Upper lobe of left lung (tissue), 6 donors: ENCODE data around the gene ZYG11B. TPM values are rescaled to one million over a fixed set of nuclear protein-coding genes. Genes with fewer than 3 reads are reported as not detected.

Experiments used
- ATAC-seq, 2 donors: fragments of 200-7000 bp; cut with Tn5 transposase; one replicate each; pipeline ENCODE4 v1.9.1; 2022; ENCODE audit warnings: mild to moderate bottlenecking in 2 of 2, moderate library complexity in 2 of 2; ENCODE audit not compliant: low FRiP score in 2 of 2
- DNase-seq, 2 donors: peaks; one replicate each; pipeline ENCODE4 v3.0.0-alpha.2; 2019 to 2020
- H3K27ac ChIP-seq, 4 donors: fragments of 200-600 bp; sonication (generic); one replicate each; pipeline ENCODE4 v1.5.1; 2016 to 2019
- H3K27me3 ChIP-seq, 4 donors: fragments of 200-600 bp; sonication (generic); one replicate each; pipeline ENCODE4 v1.5.1; 2017 to 2019
- H3K36me3 ChIP-seq, 4 donors: fragments of 200-600 bp; sonication (generic); one replicate each; pipeline ENCODE4 v1.5.1; 2016 to 2019
- H3K4me1 ChIP-seq, 4 donors: fragments of 200-600 bp; sonication (generic); one replicate each; pipeline ENCODE4 v1.5.1; 2018 to 2019
- H3K4me3 ChIP-seq, 4 donors: fragments of 200-600 bp; sonication (generic); one replicate each; pipeline ENCODE4 v1.5.1; 2017 to 2019; ENCODE audit warnings: mild to moderate bottlenecking in 2 of 4, moderate library complexity in 1 of 4
- H3K9me3 ChIP-seq, 4 donors: fragments of 200-600 bp; sonication (generic); one replicate each; pipeline ENCODE4 v1.5.1; 2018 to 2019
- EP300 ChIP-seq, 4 donors: sonication (generic); formaldehyde crosslinking; IDR thresholded peaks; one replicate each; pipeline ENCODE4 v1.5.1; 2017; ENCODE audit warnings: antibody characterized with exemption in 4 of 4, control low read depth in 2 of 4
- POLR2A ChIP-seq, 4 donors: fragments of 450-650 bp; IDR thresholded peaks; one replicate each; pipeline ENCODE4 v1.5.1; 2016 to 2017; ENCODE audit warnings: antibody characterized with exemption in 4 of 4, mild to moderate bottlenecking in 2 of 4
- POLR2AphosphoS5 ChIP-seq, 2 donors: sonication (generic); formaldehyde crosslinking; IDR thresholded peaks; one replicate each; pipeline ENCODE4 v1.5.1; 2017; ENCODE audit warnings: antibody characterized with exemption in 2 of 2
- WGBS, 2 donors: methylation state at CpG; one replicate each; pipeline ENCODE4 v1.1.5; 2017 to 2018; 5-methylcytosine and 5-hydroxymethylcytosine counted together
- total RNA-seq, 6 donors: library from RNA; depleted of rRNA in 4 of 6; stranded (reverse); fragments of >200 nt in 4 of 6; gene quantifications; one replicate each; pipeline versions ENCODE4 v1.1.0 to v1.2.1, GENCODE V29; 2016 to 2021
- TF ChIP-seq, protein P1 (sequence below), 6 experiments: fragments of 450-650 bp in 4 of 6; fragments of 200-600 bp in 2 of 6; sonication (generic) in 2 of 6; IDR thresholded peaks; one replicate each; pipeline ENCODE4 v1.5.1; 2016 to 2019; ENCODE audit warnings: antibody characterized with exemption in 6 of 6
- donor health status: DM: no; HTN: no; CAD: no; lungs with moderate emphysema.
- donor health status: DM: no; HTN: yes; CAD: no; lungs with severe emphysema.

Gene ZYG11B
- total RNA-seq, 6 donors from 2014 or later: 23.0 to 37.2 (median 25.7) TPM

DNA sequence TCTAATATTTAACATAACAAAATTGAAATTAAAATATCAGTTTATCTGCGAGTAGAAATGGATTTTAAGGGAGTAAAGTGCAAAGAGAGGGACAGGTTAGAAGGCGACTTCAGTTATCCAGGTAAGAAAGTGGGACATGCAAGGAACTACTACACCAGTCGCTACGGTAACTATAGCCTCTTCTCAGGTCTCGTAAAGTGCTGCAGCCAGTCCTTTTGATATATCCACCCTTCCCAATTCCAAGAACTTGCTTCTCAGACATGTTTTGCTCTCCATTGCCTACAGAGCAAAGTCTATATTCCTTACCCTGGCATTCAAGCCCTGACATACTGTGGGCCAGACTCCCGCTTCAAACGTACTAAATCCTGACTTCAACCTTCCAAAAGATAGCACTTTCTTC lies 30.6 kb upstream of the ZYG11B start:
- Histone ChIP-seq H3K4me3 (no peak overlapping the region), H3K36me3 (peaks cover 0 to 21% (median 12%) of the 10 kb centered on the region in 4 donors), H3K9me3 (no peaks in the 10 kb centered on the region), H3K4me1 (peaks cover 3 to 19% (median 6%) of the 10 kb centered on the region in 4 donors), H3K27me3 (no peaks in the 10 kb centered on the region), H3K27ac (no peak overlapping the region)
- TF ChIP-seq EP300 (IDR thresholded peaks at IDR 0.05) (no peak), POLR2AphosphoS5 (IDR thresholded peaks at IDR 0.05) (no peak), POLR2A (IDR thresholded peaks at IDR 0.05) (no peak)
- TF ChIP-seq, protein P1, sequence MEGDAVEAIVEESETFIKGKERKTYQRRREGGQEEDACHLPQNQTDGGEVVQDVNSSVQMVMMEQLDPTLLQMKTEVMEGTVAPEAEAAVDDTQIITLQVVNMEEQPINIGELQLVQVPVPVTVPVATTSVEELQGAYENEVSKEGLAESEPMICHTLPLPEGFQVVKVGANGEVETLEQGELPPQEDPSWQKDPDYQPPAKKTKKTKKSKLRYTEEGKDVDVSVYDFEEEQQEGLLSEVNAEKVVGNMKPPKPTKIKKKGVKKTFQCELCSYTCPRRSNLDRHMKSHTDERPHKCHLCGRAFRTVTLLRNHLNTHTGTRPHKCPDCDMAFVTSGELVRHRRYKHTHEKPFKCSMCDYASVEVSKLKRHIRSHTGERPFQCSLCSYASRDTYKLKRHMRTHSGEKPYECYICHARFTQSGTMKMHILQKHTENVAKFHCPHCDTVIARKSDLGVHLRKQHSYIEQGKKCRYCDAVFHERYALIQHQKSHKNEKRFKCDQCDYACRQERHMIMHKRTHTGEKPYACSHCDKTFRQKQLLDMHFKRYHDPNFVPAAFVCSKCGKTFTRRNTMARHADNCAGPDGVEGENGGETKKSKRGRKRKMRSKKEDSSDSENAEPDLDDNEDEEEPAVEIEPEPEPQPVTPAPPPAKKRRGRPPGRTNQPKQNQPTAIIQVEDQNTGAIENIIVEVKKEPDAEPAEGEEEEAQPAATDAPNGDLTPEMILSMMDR (IDR thresholded peaks at IDR 0.05): no peak
- ATAC-seq (no peak), DNase-seq (no peak)
- 94 to 95% methylated on average over 7 of the region's 7 CpGs for WGBS, 2 donors

DNA sequence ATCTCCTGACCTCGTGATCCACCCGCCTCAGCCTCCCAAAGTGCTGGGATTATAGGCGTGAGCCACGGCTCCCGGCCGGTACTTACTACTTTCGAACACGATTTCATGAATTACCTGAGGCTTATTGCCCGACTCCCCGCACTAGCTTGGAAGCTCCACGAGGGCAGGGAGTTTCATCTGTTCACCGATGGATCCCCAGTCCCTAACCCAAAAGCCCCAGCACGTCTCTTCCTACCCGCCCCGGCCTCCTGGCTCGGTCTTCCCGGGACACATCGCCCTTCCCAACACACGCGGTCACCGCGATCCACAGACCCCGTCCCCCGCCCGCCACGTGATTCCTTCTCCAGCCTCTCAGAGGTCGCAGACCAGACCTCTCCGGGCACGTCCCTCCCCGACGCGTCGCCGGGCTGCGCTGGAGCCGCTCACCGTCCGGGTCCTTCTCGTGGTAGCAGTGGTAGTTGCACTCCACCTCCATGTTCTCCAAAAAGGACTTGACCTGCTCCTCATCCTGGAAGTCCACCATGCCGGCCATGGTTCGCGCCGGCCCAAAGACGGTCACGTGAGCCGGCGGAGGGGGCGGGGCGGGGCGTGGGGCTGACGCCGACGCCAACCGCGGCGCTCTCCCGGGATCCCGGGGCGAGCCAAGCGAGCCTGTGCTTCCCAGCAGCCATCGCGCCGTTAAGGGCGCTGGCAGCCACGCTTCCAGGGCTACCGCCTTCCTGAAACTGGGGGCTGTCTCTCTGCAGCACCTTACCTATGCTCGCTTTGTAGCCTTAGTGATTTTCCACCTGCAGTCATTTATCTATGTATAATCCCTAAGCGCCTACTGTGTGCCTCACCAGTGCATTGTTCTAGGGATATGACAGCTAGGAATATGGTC lies 28.2 kb upstream of the ZYG11B start, which contains the start of gene COA7:
TSS of gene COA7 (minus strand) at position 553 of the 880 bp plus-strand sequence. CDS start at position 532, 21 bp downstream.
- ATAC-seq: peak; percentile 92 to 95
- peak; percentile 89 to 98 for DNase-seq
- 5 to 8% methylated on average over 35 to 58 of the region's 68 CpGs for WGBS, 2 donors
- H3K4me3 ChIP-seq: peak within 1 kb of the TSS; percentile 68 to 92 (median 84)
- H3K9me3 ChIP-seq: no peaks in the 10 kb centered on the region
- H3K27me3 ChIP-seq: no peaks in the 10 kb centered on the region
- no peaks in the 10 kb centered on the region for H3K36me3 ChIP-seq
- H3K27ac ChIP-seq: peak within 1 kb of the TSS; percentile 71 to 90 (median 83)
- peak in 2 of 4 donors; percentile 34 to 61 for TF ChIP-seq POLR2A (IDR thresholded peaks at IDR 0.05)
- TF ChIP-seq, protein P1 (IDR thresholded peaks at IDR 0.05): peak in 2 of 6 experiments; percentile 16 to 22
- peak in 1 of 4 donors; percentile 23 for TF ChIP-seq EP300 (IDR thresholded peaks at IDR 0.05)
- TF ChIP-seq POLR2AphosphoS5 (IDR thresholded peaks at IDR 0.05): peak; percentile 12 to 72
- peaks cover 4 to 23% (median 9%) of the 10 kb centered on the region in 4 donors for H3K4me1 ChIP-seq

DNA sequence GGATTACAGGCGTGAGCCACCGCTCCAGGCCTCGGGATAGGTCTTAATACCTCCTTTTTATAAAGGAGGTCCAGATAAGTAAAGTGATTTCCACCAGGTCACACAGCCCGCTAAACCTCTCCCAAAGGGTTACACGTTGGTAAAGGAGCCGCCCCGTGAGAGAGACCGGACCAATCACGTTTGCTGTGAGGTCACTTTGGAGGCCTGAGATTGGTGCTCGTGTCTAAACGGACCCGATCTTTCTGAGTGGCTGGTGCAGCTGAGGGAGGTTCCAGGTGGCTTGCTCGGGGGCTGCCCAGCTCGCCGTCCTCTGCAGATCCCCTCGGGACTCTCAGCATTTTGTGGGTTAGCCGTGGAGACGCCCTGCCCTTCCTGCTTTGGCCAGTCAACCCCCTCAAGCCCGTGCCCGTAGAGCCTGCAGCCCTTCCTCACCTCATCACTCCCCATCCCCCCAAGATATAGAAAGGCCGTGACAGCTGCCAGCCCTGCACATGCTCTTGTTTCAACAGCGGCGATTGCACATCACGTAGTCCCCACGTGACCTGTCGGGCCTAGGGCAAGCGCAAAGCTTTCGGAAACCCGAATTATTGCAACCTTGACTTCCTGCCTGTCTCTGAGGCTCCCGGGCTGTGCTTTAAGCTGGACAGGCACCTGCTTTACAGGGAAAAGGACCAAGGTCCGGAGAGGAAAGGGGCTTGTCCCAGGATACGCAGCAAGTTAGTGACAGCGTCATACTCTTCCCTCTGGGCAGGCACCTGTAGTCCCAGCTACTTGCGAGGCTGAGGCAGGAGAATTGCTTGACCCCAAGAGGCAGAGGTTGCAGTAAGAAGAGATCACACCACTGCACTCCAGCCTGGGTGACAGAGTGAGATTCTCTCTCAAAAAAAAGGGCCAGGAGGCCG lies 23.1 kb upstream of the ZYG11B start:
- H3K36me3 ChIP-seq: no peaks in the 10 kb centered on the region
- H3K4me3 ChIP-seq: peak overlapping the region; percentile 30 to 66 (median 59)
- ATAC-seq (peak; percentile 93 to 96), DNase-seq (peak; percentile 89 to 95)
- H3K27ac ChIP-seq: peak overlapping the region; percentile 85 to 92 (median 86)
- WGBS, 2 donors: 6 to 16% methylated on average over 16 to 33 of the region's 35 CpGs
- TF ChIP-seq POLR2AphosphoS5 (IDR thresholded peaks at IDR 0.05): peak; percentile 80 to 82
- TF ChIP-seq EP300 (IDR thresholded peaks at IDR 0.05): peak in 1 of 4 donors; percentile 26
- TF ChIP-seq, protein P1 (IDR thresholded peaks at IDR 0.05): peak in 1 of 6 experiments; percentile 19
- TF ChIP-seq POLR2A (IDR thresholded peaks at IDR 0.05): peak in 1 of 4 donors; percentile 67
- peaks cover 7 to 18% (median 10%) of the 10 kb centered on the region in 4 donors for H3K4me1 ChIP-seq
- H3K9me3 ChIP-seq: no peaks in the 10 kb centered on the region
- no peaks in the 10 kb centered on the region for H3K27me3 ChIP-seq

DNA sequence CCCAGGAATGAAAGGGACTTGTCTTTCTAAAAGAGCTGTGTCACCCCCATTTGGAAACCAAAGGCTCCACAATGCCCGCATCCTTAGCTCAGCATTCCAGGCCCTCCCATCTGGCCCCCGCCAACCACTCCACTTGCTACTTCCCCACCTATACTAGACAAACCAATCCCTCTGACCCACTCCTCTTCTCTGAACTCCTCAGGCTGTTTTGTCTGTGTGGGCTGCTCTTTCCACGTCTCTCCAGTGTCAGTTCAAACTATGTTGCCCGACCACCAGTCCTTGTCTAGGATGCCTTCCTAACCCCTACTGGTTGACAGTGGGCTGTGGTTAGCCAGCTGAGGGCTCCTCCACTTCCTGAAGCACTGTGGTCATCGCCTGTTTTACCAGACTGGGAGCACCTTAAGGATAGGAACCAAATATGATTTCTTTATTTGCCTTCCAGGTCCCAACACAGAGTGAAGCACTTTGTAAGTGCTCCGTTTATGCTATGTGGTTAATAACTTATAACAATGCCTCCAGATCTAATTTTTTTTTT lies 20.1 kb upstream of the ZYG11B start:
- Histone ChIP-seq H3K9me3 (no peaks in the 10 kb centered on the region), H3K36me3 (no peaks in the 10 kb centered on the region), H3K27me3 (no peaks in the 10 kb centered on the region), H3K4me3 (no peak overlapping the region), H3K4me1 (peaks cover 7 to 15% (median 10%) of the 10 kb centered on the region in 4 donors), H3K27ac (no peak overlapping the region)
- TF ChIP-seq, protein P1 (IDR thresholded peaks at IDR 0.05): no peak
- TF ChIP-seq POLR2AphosphoS5 (IDR thresholded peaks at IDR 0.05) (no peak), EP300 (IDR thresholded peaks at IDR 0.05) (no peak), POLR2A (IDR thresholded peaks at IDR 0.05) (no peak)
- WGBS, 2 donors: 56 to 60% methylated on average over 5 of the region's 6 CpGs
- ATAC-seq (no peak), DNase-seq (no peak)
